SK-N-SH treated with all-trans-retinoic acid at 6 μM for 48 hours (cell line): Measurements from ENCODE around the gene TCF25.

Experiments
- ARNTL ChIP-seq: fragments of 450-650 bp; formaldehyde crosslinking; IDR thresholded peaks from 2 replicates; pipeline ENCODE4 v1.5.0; 2020; ENCODE audit warnings: low read depth, mild to moderate bottlenecking, moderate library complexity, borderline replicate concordance
- BACH2 ChIP-seq: fragments of 250-450 bp; sonication (Bioruptor Pico); IDR thresholded peaks from 2 replicates; pipeline ENCODE4 v1.9.0; 2021; ENCODE audit warnings: mild to moderate bottlenecking, borderline replicate concordance
- OSR1 ChIP-seq: fragments of 250-450 bp; sonication (Bioruptor Pico); IDR thresholded peaks from 2 replicates; pipeline ENCODE4 v1.8.0; 2022; ENCODE audit warnings: moderate library complexity, mild to moderate bottlenecking, inconsistent platforms
- PPARA ChIP-seq: fragments of 250-450 bp; sonication (Bioruptor Pico); IDR thresholded peaks from 2 replicates; pipeline ENCODE4 v1.5.0; 2020; ENCODE audit warnings: mild to moderate bottlenecking, borderline replicate concordance
- RARB ChIP-seq: fragments of 250-450 bp; sonication (Bioruptor Pico); IDR thresholded peaks from 2 replicates; pipeline ENCODE4 v1.8.0; 2021; ENCODE audit warnings: mild to moderate bottlenecking, moderate library complexity
- SNAI2 ChIP-seq: fragments of 250-450 bp; sonication (Bioruptor Pico); IDR thresholded peaks from 2 replicates; pipeline ENCODE4 v1.5.0; 2020; ENCODE audit warnings: mild to moderate bottlenecking, moderate library complexity
- TCF4 ChIP-seq: fragments of 250-450 bp; sonication (Bioruptor Pico); IDR thresholded peaks from 2 replicates; pipeline ENCODE4 v1.8.0; 2021; ENCODE audit warnings: mild to moderate bottlenecking, moderate library complexity, borderline replicate concordance
- TOX ChIP-seq: fragments of 250-450 bp; sonication (Bioruptor Pico); IDR thresholded peaks from 2 replicates; pipeline ENCODE4 v1.8.0; 2021; ENCODE audit warnings: mild to moderate bottlenecking, moderate library complexity, borderline replicate concordance
- ZC3H10 ChIP-seq: fragments of 250-450 bp; sonication (Bioruptor Pico); IDR thresholded peaks from 2 replicates; pipeline ENCODE4 v1.5.1; 2021; ENCODE audit warnings: mild to moderate bottlenecking, moderate library complexity
- ZFP3 ChIP-seq: fragments of 250-450 bp; sonication (Bioruptor Pico); IDR thresholded peaks from 2 replicates; pipeline ENCODE4 v1.5.0; 2020; ENCODE audit warnings: mild to moderate bottlenecking, moderate library complexity
- ZFP30 ChIP-seq: fragments of 450-650 bp; formaldehyde crosslinking; IDR thresholded peaks from 2 replicates; pipeline ENCODE4 v1.5.0; 2022; ENCODE audit warnings: mild to moderate bottlenecking, moderate library complexity
- ZNF70 ChIP-seq: fragments of 450-650 bp; formaldehyde crosslinking; IDR thresholded peaks from 2 replicates; pipeline ENCODE4 v1.5.0; 2020; ENCODE audit warnings: mild to moderate bottlenecking, moderate library complexity
- TF ChIP-seq, protein P1 (sequence below): fragments of 250-450 bp; sonication (Bioruptor Pico); IDR thresholded peaks from 2 replicates; pipeline ENCODE4 v1.8.0; 2020; ENCODE audit warnings: mild to moderate bottlenecking, moderate library complexity, borderline replicate concordance
- TF ChIP-seq, protein P2 (sequence below): fragments of 250-450 bp; sonication (Bioruptor Pico); IDR thresholded peaks from 2 replicates; pipeline ENCODE4 v1.5.0; 2020; ENCODE audit warnings: mild to moderate bottlenecking, moderate library complexity

DNA sequence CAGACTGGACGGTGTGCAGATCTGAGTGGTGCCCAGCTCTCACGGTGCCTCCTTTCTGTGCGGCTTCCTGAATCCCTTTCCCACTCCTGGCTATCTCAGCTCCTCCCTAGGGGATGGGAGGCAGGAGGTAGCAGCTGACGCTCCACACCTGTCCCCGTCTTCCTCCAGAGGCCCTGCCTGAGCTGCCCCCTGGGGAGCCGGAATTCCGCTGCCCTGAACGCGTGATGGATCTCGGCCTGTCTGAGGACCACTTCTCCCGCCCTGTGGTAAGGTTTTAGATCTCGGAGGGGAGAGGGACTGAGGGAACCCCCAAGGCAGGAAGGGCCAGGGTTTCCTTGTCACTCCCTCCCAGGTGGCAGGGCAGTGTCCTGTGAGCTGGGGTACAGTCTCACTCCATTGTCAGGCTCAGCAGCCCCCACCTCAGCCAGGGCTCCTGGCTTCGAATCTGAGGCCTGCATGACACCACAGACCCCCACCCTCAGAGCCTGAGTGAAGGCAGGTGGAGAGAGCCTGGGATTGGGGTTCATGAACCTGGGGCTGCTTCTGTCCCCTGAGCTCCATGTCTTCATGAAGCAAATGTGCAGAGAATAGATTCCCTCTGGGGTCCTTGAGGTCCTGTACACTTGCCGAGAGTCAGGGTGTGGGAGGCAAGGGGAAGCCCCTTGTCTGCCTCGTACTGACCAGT, 81.8 kb downstream of the TCF25 start:
- TF ChIP-seq OSR1 (no peak), ZC3H10 (CRISPR knock-in tag) (no peak), ZFP3 (CRISPR knock-in tag) (no peak), PPARA (CRISPR knock-in tag) (no peak), ZFP30 (no peak), SNAI2 (CRISPR knock-in tag) (no peak), TCF4 (no peak), RARB (CRISPR knock-in tag) (no peak), ARNTL (CRISPR knock-in tag) (no peak), ZNF70 (no peak), TOX (no peak), BACH2 (CRISPR knock-in tag) (no peak)
- TF ChIP-seq, protein P1, sequence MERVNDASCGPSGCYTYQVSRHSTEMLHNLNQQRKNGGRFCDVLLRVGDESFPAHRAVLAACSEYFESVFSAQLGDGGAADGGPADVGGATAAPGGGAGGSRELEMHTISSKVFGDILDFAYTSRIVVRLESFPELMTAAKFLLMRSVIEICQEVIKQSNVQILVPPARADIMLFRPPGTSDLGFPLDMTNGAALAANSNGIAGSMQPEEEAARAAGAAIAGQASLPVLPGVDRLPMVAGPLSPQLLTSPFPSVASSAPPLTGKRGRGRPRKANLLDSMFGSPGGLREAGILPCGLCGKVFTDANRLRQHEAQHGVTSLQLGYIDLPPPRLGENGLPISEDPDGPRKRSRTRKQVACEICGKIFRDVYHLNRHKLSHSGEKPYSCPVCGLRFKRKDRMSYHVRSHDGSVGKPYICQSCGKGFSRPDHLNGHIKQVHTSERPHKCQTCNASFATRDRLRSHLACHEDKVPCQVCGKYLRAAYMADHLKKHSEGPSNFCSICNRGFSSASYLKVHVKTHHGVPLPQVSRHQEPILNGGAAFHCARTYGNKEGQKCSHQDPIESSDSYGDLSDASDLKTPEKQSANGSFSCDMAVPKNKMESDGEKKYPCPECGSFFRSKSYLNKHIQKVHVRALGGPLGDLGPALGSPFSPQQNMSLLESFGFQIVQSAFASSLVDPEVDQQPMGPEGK (CRISPR knock-in tag), result no peak
- TF ChIP-seq, protein P2, sequence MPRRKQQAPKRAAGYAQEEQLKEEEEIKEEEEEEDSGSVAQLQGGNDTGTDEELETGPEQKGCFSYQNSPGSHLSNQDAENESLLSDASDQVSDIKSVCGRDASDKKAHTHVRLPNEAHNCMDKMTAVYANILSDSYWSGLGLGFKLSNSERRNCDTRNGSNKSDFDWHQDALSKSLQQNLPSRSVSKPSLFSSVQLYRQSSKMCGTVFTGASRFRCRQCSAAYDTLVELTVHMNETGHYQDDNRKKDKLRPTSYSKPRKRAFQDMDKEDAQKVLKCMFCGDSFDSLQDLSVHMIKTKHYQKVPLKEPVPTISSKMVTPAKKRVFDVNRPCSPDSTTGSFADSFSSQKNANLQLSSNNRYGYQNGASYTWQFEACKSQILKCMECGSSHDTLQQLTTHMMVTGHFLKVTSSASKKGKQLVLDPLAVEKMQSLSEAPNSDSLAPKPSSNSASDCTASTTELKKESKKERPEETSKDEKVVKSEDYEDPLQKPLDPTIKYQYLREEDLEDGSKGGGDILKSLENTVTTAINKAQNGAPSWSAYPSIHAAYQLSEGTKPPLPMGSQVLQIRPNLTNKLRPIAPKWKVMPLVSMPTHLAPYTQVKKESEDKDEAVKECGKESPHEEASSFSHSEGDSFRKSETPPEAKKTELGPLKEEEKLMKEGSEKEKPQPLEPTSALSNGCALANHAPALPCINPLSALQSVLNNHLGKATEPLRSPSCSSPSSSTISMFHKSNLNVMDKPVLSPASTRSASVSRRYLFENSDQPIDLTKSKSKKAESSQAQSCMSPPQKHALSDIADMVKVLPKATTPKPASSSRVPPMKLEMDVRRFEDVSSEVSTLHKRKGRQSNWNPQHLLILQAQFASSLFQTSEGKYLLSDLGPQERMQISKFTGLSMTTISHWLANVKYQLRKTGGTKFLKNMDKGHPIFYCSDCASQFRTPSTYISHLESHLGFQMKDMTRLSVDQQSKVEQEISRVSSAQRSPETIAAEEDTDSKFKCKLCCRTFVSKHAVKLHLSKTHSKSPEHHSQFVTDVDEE (CRISPR knock-in tag), result no peak
